H1 (cell line): ENCODE results near the gene C17orf113. TPM values are rescaled to one million over a fixed set of nuclear protein-coding genes. Genes with fewer than 3 reads are reported as not detected.

Experiments used
- CTCF ChIA-PET: fragments of 300-600 bp; sonication (Branson Sonifier 250); formaldehyde crosslinking; loops from one replicate; lab custom pipeline; 2021; ENCODE audit not compliant: partially characterized antibody; lab: Charles Lee
- POLR2A ChIA-PET: fragments of 300-600 bp; sonication (Branson Sonifier 250); formaldehyde crosslinking; loops from one replicate; lab custom pipeline; 2021; ENCODE audit warnings: inconsistent platforms; ENCODE audit not compliant: partially characterized antibody; lab: Charles Lee
- DNase-seq, 2 experiments: peaks; one replicate each; pipeline versions ENCODE4 v3.0.0 to v3.0.0-alpha.2; 2010 to 2022; ENCODE audit warnings: low spot score in 2 of 2, low read depth in 1 of 2, mixed read lengths in 1 of 2
- FAIRE-seq: peaks from 2 replicates; lab custom pipeline; 2011; peaks lifted over from hg19 to GRCh38; lab: Jason Lieb, UNC
- H2AFZ ChIP-seq: 2 replicates; pipeline ENCODE4 v1.8.1; 2012; ENCODE audit warnings: low read length, inconsistent platforms
- H2AK5ac ChIP-seq: 2 replicates; pipeline ENCODE4 v1.6.1; 2013; ENCODE audit warnings: low read depth, low read length
- H2BK120ac ChIP-seq: replicated peaks from 2 replicates; pipeline ENCODE3; 2013; ENCODE audit warnings: low read depth, low read length, inconsistent platforms
- H2BK12ac ChIP-seq: 2 replicates; pipeline ENCODE4 v1.6.1; 2013; ENCODE audit warnings: low read depth, low read length
- H2BK15ac ChIP-seq: 2 replicates; pipeline ENCODE4 v1.6.1; 2013; ENCODE audit warnings: low read length
- H2BK20ac ChIP-seq: 2 replicates; pipeline ENCODE4 v1.6.1; 2013; ENCODE audit warnings: low read length
- H2BK5ac ChIP-seq: 2 replicates; pipeline ENCODE4 v1.6.1; 2013; ENCODE audit warnings: low read depth, low read length
- H3K14ac ChIP-seq: 2 replicates; pipeline ENCODE4 v1.6.1; 2013; ENCODE audit warnings: inconsistent platforms; ENCODE audit not compliant: insufficient read length
- H3K18ac ChIP-seq: 2 replicates; pipeline ENCODE4 v1.6.1; 2013; ENCODE audit warnings: low read length; ENCODE audit errors: extremely low read depth
- H3K23ac ChIP-seq: 2 replicates; pipeline ENCODE4 v1.6.1; 2013; ENCODE audit warnings: inconsistent platforms; ENCODE audit not compliant: insufficient read length
- H3K23me2 ChIP-seq: 2 replicates; pipeline ENCODE4 v1.6.1; 2013; ENCODE audit warnings: low read depth, low read length
- H3K27ac ChIP-seq: 2 replicates; pipeline ENCODE4 v1.6.1; 2011; ENCODE audit warnings: low read depth, low read length, inconsistent platforms
- H3K27me3 ChIP-seq, 4 experiments: replicated peaks in 1 of 4; 1 replicate in 1 of 4; 2 replicates in 3 of 4; pipeline versions ENCODE4 v1.6.1 to v1.8.1; 2011 to 2013; ENCODE audit warnings: low read length in 3 of 4, mild to moderate bottlenecking in 3 of 4, inconsistent platforms in 2 of 4, mixed read lengths in 2 of 4, moderate library complexity in 1 of 4; ENCODE audit not compliant: control insufficient read depth in 3 of 4, insufficient read depth in 3 of 4; ENCODE audit errors: extremely low read depth in 1 of 4
- H3K36me3 ChIP-seq, 4 experiments: 2 replicates each; pipeline versions ENCODE4 v1.6.1 to v1.8.1; 2011 to 2013; ENCODE audit warnings: mild to moderate bottlenecking in 4 of 4, low read length in 3 of 4, moderate library complexity in 2 of 4, control low read depth in 1 of 4, inconsistent platforms in 1 of 4; ENCODE audit not compliant: insufficient read depth in 4 of 4, control insufficient read depth in 2 of 4
- H3K4ac ChIP-seq: replicated peaks from 2 replicates; pipeline ENCODE3; 2013; ENCODE audit warnings: low read length, low read depth, mixed read lengths, inconsistent platforms; ENCODE audit not compliant: insufficient read length
- H3K4me1 ChIP-seq, 4 experiments: replicated peaks in 1 of 4; 1 replicate in 1 of 4; 2 replicates in 3 of 4; pipeline versions ENCODE4 v1.6.1 to v1.8.1; 2011 to 2013; ENCODE audit warnings: low read length in 3 of 4, inconsistent platforms in 2 of 4, mixed read lengths in 1 of 4; ENCODE audit not compliant: insufficient read depth in 4 of 4, control insufficient read depth in 3 of 4
- H3K4me2 ChIP-seq, 2 experiments: 2 replicates each; pipeline versions ENCODE4 v1.6.1 to v1.8.1; 2011 to 2013; ENCODE audit warnings: low read depth in 2 of 2, low read length in 2 of 2, control low read depth in 1 of 2, inconsistent platforms in 1 of 2, mild to moderate bottlenecking in 1 of 2; ENCODE audit not compliant: insufficient read depth in 1 of 2
- H3K4me3 ChIP-seq, 4 experiments: fragments of 200-600, 300-600 bp in 1 of 4; sonication (generic), shearing (Covaris generic), sonication (Bioruptor Twin) in 1 of 4; 2 replicates each; pipeline versions ENCODE4 v1.5.1 to v1.8.1; 2011 to 2016; ENCODE audit warnings: low read length in 4 of 4, low read depth in 3 of 4, control low read depth in 2 of 4, inconsistent platforms in 2 of 4, mild to moderate bottlenecking in 2 of 4, mixed read lengths in 1 of 4, moderate library complexity in 1 of 4; ENCODE audit not compliant: insufficient read depth in 2 of 4; ENCODE audit errors: extremely low read depth in 1 of 4
- H3K56ac ChIP-seq: replicated peaks from 2 replicates; pipeline ENCODE3; 2013; ENCODE audit warnings: low read depth, mild to moderate bottlenecking, mixed read lengths, low read length, inconsistent platforms; ENCODE audit not compliant: insufficient read length
- H3K79me1 ChIP-seq: 2 replicates; pipeline ENCODE4 v1.6.1; 2013; ENCODE audit warnings: low read depth, low read length, control low read depth
- H3K79me2 ChIP-seq, 2 experiments: 2 replicates each; pipeline versions ENCODE4 v1.6.1 to v1.8.1; 2012 to 2013; ENCODE audit warnings: low read length in 2 of 2, mild to moderate bottlenecking in 2 of 2, inconsistent platforms in 1 of 2; ENCODE audit not compliant: insufficient read depth in 2 of 2, control insufficient read depth in 1 of 2
- H3K9ac ChIP-seq, 4 experiments: replicated peaks in 1 of 4; 1 replicate in 1 of 4; 2 replicates in 3 of 4; pipeline versions ENCODE4 v1.6.1 to v1.8.1; 2011 to 2013; ENCODE audit warnings: low read depth in 3 of 4, low read length in 3 of 4, control low read depth in 2 of 4, mild to moderate bottlenecking in 2 of 4, moderate library complexity in 2 of 4, inconsistent platforms in 1 of 4; ENCODE audit errors: extremely low read depth in 1 of 4
- H3K9me3 ChIP-seq, 2 experiments: 2 replicates each; pipeline versions ENCODE4 v1.6.1 to v1.8.1; 2012 to 2013; ENCODE audit warnings: mild to moderate bottlenecking in 2 of 2, moderate library complexity in 2 of 2, control low read depth in 1 of 2, inconsistent platforms in 1 of 2, low read depth in 1 of 2, low read length in 1 of 2, mixed read lengths in 1 of 2; ENCODE audit not compliant: insufficient read depth in 2 of 2
- H4K20me1 ChIP-seq, 2 experiments: replicated peaks in 1 of 2; 2 replicates each; pipeline versions ENCODE3 to v1.8.1; 2011 to 2013; ENCODE audit warnings: inconsistent platforms in 2 of 2, low read length in 2 of 2, mild to moderate bottlenecking in 1 of 2; ENCODE audit not compliant: insufficient read depth in 2 of 2, control insufficient read depth in 1 of 2
- H4K5ac ChIP-seq: 2 replicates; pipeline ENCODE4 v1.6.1; 2013; ENCODE audit warnings: low read length, low read depth, mixed read lengths, inconsistent platforms; ENCODE audit not compliant: insufficient read length
- H4K8ac ChIP-seq: 2 replicates; pipeline ENCODE4 v1.8.0; 2013; ENCODE audit warnings: mild to moderate bottlenecking, moderate library complexity, low read length, inconsistent platforms; ENCODE audit not compliant: insufficient read depth; ENCODE audit errors: extremely low read depth
- H4K91ac ChIP-seq: replicated peaks from 2 replicates; pipeline ENCODE3; 2013; ENCODE audit warnings: low read length, mixed read lengths, inconsistent platforms; ENCODE audit not compliant: insufficient read length
- CHD2 ChIP-seq: IDR thresholded peaks from 2 replicates; pipeline ENCODE4 v1.6.1; 2012; ENCODE audit warnings: low read length, improper control_type of control experiment
- CTCF ChIP-seq, 3 experiments: IDR thresholded peaks; 1 replicate in 2 of 3; 2 replicates in 1 of 3; pipeline versions ENCODE4 v1.5.1 to v1.6.1; 2011; ENCODE audit warnings: low read length in 3 of 3, mild to moderate bottlenecking in 3 of 3, inconsistent platforms in 2 of 3, low read depth in 1 of 3, moderate library complexity in 1 of 3; ENCODE audit not compliant: insufficient read depth in 1 of 3; ENCODE audit errors: control extremely low read depth in 1 of 3
- EP300 ChIP-seq, 2 experiments: IDR thresholded peaks; 1 replicate in 1 of 2; 2 replicates in 1 of 2; pipeline ENCODE4 v1.6.1; 2011 to 2012; ENCODE audit warnings: low read depth in 2 of 2, low read length in 2 of 2, mild to moderate bottlenecking in 2 of 2, borderline replicate concordance in 1 of 2, inconsistent platforms in 1 of 2, moderate library complexity in 1 of 2
- MAX ChIP-seq: IDR thresholded peaks from 2 replicates; pipeline ENCODE4 v1.6.1; 2012; ENCODE audit warnings: inconsistent platforms
- RAD21 ChIP-seq, 2 experiments: IDR thresholded peaks in 1 of 2; conservative IDR thresholded peaks in 1 of 2; 2 replicates each; pipeline ENCODE4 v1.6.1; 2011; ENCODE audit warnings: low read depth in 2 of 2, low read length in 2 of 2, improper control_type of control experiment in 1 of 2, inconsistent platforms in 1 of 2, mild to moderate bottlenecking in 1 of 2, moderate library complexity in 1 of 2
- RBBP5 ChIP-seq: IDR thresholded peaks from 2 replicates; pipeline ENCODE4 v1.7.1; 2012; ENCODE audit warnings: low read depth, mild to moderate bottlenecking, inconsistent platforms, low read length, moderate library complexity, borderline replicate concordance
- WGBS, 2 experiments: shearing (Covaris generic) in 1 of 2; methylation state at CpG; one replicate each; pipeline versions ENCODE4 v1.1.6 to v1.1.7; 2013 to 2015; ENCODE audit warnings: low lambda C conversion rate in 2 of 2, mixed read lengths in 2 of 2, inconsistent platforms in 1 of 2, low coverage in 1 of 2, missing lambda C conversion rate in 1 of 2; ENCODE audit not compliant: insufficient replicate concordance in 2 of 2, insufficient coverage in 1 of 2, insufficient read length in 1 of 2; ENCODE audit errors: extremely low coverage in 1 of 2, missing lambda C conversion rate in 1 of 2; 5-methylcytosine and 5-hydroxymethylcytosine counted together
- polyA plus RNA-seq, 7 experiments: library from polyadenylated mRNA; depleted of rRNA in 3 of 7; stranded (reverse) in 5 of 7; unstranded in 2 of 7; fragments of >200 nt in 5 of 7; fragments of 200-250 nt in 2 of 7; gene quantifications; 1 replicate in 5 of 7; 2 replicates in 1 of 7; 4 replicates in 1 of 7; pipeline versions ENCODE4 v1.2.1 to v1.2.3, GENCODE V29; 2011 to 2013; ENCODE audit warnings: missing spikeins in 2 of 7, mixed read lengths in 2 of 7
- total RNA-seq: library from RNA; stranded (reverse); fragmentation: NEBNext Ultra II Directional; extraction: Animal tissue kit (Norgen Biotek cat#: 25700); gene quantifications from 2 replicates; pipeline ENCODE4 v1.2.1, GENCODE V29; 2021

The C17orf113 gene
- total and polyA plus RNA-seq, 2 of the 8 experiments (the other 6 are each of a cell fraction or from before 2014, with no cell fraction given): 1.0 to 1.4 TPM

- 0 out of 2 replicates have a peak, but pooled peaks cover 2% of the 10 kb centered on the region for H3K23me2 ChIP-seq
- peak overlapping the region; percentile 48 for H4K91ac ChIP-seq
- no peak overlapping the region for H2BK120ac ChIP-seq
- FAIRE-seq (peak; percentile 86), DNase-seq (peak in 1 of 2 experiments; percentile 77)
- H3K4me1 ChIP-seq: peaks cover 0 to 12% (median 5%) of the 10 kb centered on the region in 4 experiments; a peak in 4 of 7 replicates
- no peak overlapping the region for H3K4me3 ChIP-seq
- peak overlapping the region; percentile 1 to 21; a peak in 3 of 4 replicates for H3K4me2 ChIP-seq
- no peaks in the 10 kb centered on the region for H3K79me2 ChIP-seq
- H3K56ac ChIP-seq: no peak overlapping the region
- no peaks in the 10 kb centered on the region for H4K20me1 ChIP-seq
- 0 out of 2 replicates have a peak, but pooled peaks cover 2% of the 10 kb centered on the region for H3K79me1 ChIP-seq
- WGBS, 2 experiments: 62% methylated on average over 18 of the region's 19 CpGs; no CpG with 5 or more reads in 1 of the 2 experiments
- no peaks in the 10 kb centered on the region for H3K27me3 ChIP-seq
- H3K36me3 ChIP-seq: peaks cover 6 to 15% (median 9%) of the 10 kb centered on the region in 4 experiments; a peak in 6 of 8 replicates
- H4K8ac ChIP-seq: no peak overlapping the region
- H2BK15ac ChIP-seq: no peak overlapping the region
- no peak overlapping the region for H3K9ac ChIP-seq
- no peak overlapping the region for H3K23ac ChIP-seq
- peak overlapping the region; percentile 63; the same call in 1 of the 2 replicates for H2BK12ac ChIP-seq
- H3K4ac ChIP-seq: no peak overlapping the region
- no peak overlapping the region for H3K14ac ChIP-seq
- peak overlapping the region; percentile 60 for H2AFZ ChIP-seq
- H2BK20ac ChIP-seq: 0 out of 2 replicates have a peak overlapping the region, but pooled peaks have one; percentile 9
- H3K18ac ChIP-seq: peak overlapping the region; percentile 79; the same call in 1 of the 2 replicates
- no peak overlapping the region for H2AK5ac ChIP-seq
- no peak overlapping the region for H3K27ac ChIP-seq
- ChIA-PET CTCF (interaction anchor here (0.7 to 38.8 kb wide), 22 partner anchors 11 to 195 kb away, joined by 3 to 1084 read pairs (median 5); partner anchors contain the start of genes CNP, DHX58, DNAJC7 and HSPB9), POLR2A (interaction anchor here (0.9 to 6.0 kb wide), 12 partner anchors 8 to 508 kb away, joined by 3 to 51 read pairs (median 4); partner anchors contain the start of genes DHX58, DNAJC7, HSPB9 and KAT2A)
- no peak overlapping the region for H4K5ac ChIP-seq
- H2BK5ac ChIP-seq: no peak overlapping the region; the same call in 1 of the 2 replicates
- no peaks in the 10 kb centered on the region for H3K9me3 ChIP-seq
- no peak for TF ChIP-seq RBBP5
- peak; percentile 35 to 58 for TF ChIP-seq RAD21 (IDR thresholded peaks at IDR 0.05 in 1 of 2, conservative IDR thresholded peaks at IDR 0.05 in 1 of 2; ENCODE audit: low read depth in 2 of 2, low read length in 2 of 2)
- TF ChIP-seq CHD2: no peak
- TF ChIP-seq EP300 (IDR thresholded peaks at IDR 0.05; ENCODE audit: borderline replicate concordance in 1 of 2, low read depth in 2 of 2, low read length in 2 of 2): no peak
- peak; percentile 65 to 91 (median 80) for TF ChIP-seq CTCF (IDR thresholded peaks at IDR 0.05; ENCODE audit: control extremely low read depth in 1 of 3, insufficient read depth in 1 of 3, low read depth in 1 of 3, low read length in 3 of 3)
- TF ChIP-seq MAX: peak; percentile 60
These were observed 22.2 kb downstream of the C17orf113 start for GRCh38 chr17:42027961-42028790.
